KMS-11 (cell line): ENCODE results near the gene GPBP1.

ENCODE experiments used
- H2AFZ ChIP-seq: fragments of 200-600 bp; sonication (generic); 2 replicates; pipeline ENCODE4 v1.6.1; 2016; ENCODE audit warnings: antibody characterized with exemption, mixed run types, low read depth
- H3K27ac ChIP-seq: fragments of 200-600 bp; sonication (generic); 2 replicates; pipeline ENCODE4 v1.6.1; 2016; ENCODE audit warnings: mild to moderate bottlenecking, mixed run types
- H3K27me3 ChIP-seq: fragments of 200-600 bp; sonication (generic); 2 replicates; pipeline ENCODE4 v1.6.1; 2017; ENCODE audit warnings: mild to moderate bottlenecking, low read depth, mixed run types, moderate library complexity; ENCODE audit not compliant: insufficient read depth
- H3K36me3 ChIP-seq: fragments of 200-600 bp; sonication (generic); 2 replicates; pipeline ENCODE4 v1.6.1; 2017; ENCODE audit warnings: mild to moderate bottlenecking, mixed run types; ENCODE audit not compliant: insufficient read depth
- H3K4me1 ChIP-seq: fragments of 200-600 bp; sonication (generic); 2 replicates; pipeline ENCODE4 v1.6.1; 2016; ENCODE audit warnings: mild to moderate bottlenecking, low read depth, mixed run types; ENCODE audit not compliant: poor library complexity, severe bottlenecking
- H3K4me2 ChIP-seq: fragments of 200-600 bp; sonication (generic); 2 replicates; pipeline ENCODE4 v1.7.0; 2016; ENCODE audit warnings: mild to moderate bottlenecking, mixed run types
- H3K4me3 ChIP-seq: fragments of 200-600 bp; sonication (generic); IDR thresholded peaks from 2 replicates; pipeline ENCODE4 v1.6.1; 2017; ENCODE audit warnings: low read depth, low read length, mixed read lengths; ENCODE audit not compliant: insufficient read depth
- H3K79me2 ChIP-seq: fragments of 200-600 bp; sonication (generic); 2 replicates; pipeline ENCODE4 v1.6.1; 2016; ENCODE audit warnings: low read depth, mixed run types; ENCODE audit not compliant: insufficient read depth
- H3K9ac ChIP-seq: fragments of 200-600 bp; sonication (generic); 2 replicates; pipeline ENCODE4 v1.6.1; 2016; ENCODE audit warnings: mild to moderate bottlenecking, mixed run types
- H4K20me1 ChIP-seq: fragments of 200-600 bp; sonication (generic); 2 replicates; pipeline ENCODE4 v1.6.1; 2016; ENCODE audit warnings: mild to moderate bottlenecking, mixed run types; ENCODE audit not compliant: insufficient read depth
- CTCF ChIP-seq: fragments of 200-600 bp; sonication (generic); conservative IDR thresholded peaks from 2 replicates; pipeline ENCODE4 v1.6.1; 2017; ENCODE audit warnings: low read depth, mild to moderate bottlenecking, antibody characterized with exemption, low read length, moderate library complexity, mixed read lengths

Gene GPBP1

GRCh38 chr5:57152316-57152715, 21.5 kb upstream of the GPBP1 start:
- no peaks in the 10 kb centered on the region for H3K4me1 ChIP-seq
- H3K9ac ChIP-seq: no peak overlapping the region
- no peak overlapping the region for H3K4me3 ChIP-seq
- no peaks in the 10 kb centered on the region for H4K20me1 ChIP-seq
- no peak overlapping the region for H2AFZ ChIP-seq
- H3K79me2 ChIP-seq: no peaks in the 10 kb centered on the region
- H3K27me3 ChIP-seq: no peaks in the 10 kb centered on the region
- H3K4me2 ChIP-seq: no peak overlapping the region
- no peak overlapping the region for H3K27ac ChIP-seq
- H3K36me3 ChIP-seq: no peaks in the 10 kb centered on the region
- TF ChIP-seq CTCF: no peak

- no peak for TF ChIP-seq CTCF
Observed at GRCh38 chr5:57155033-57155432, 18.8 kb upstream of the GPBP1 start.

GRCh38 chr5:57157131-57157530, 16.7 kb upstream of the GPBP1 start:
- Histone ChIP-seq H2AFZ (no peak overlapping the region), H3K4me3 (no peak overlapping the region), H3K4me1 (no peaks in the 10 kb centered on the region), H3K79me2 (no peaks in the 10 kb centered on the region), H4K20me1 (no peaks in the 10 kb centered on the region), H3K4me2 (no peak overlapping the region), H3K27ac (no peak overlapping the region), H3K27me3 (no peaks in the 10 kb centered on the region), H3K36me3 (no peaks in the 10 kb centered on the region), H3K9ac (no peak overlapping the region)
- no peak for TF ChIP-seq CTCF

More at GRCh38 chr5:57155033-57155432, 18.8 kb upstream of the GPBP1 start:
- Histone ChIP-seq H3K4me2 (no peak overlapping the region), H3K27me3 (no peaks in the 10 kb centered on the region), H2AFZ (no peak overlapping the region), H3K27ac (no peak overlapping the region), H3K4me1 (no peaks in the 10 kb centered on the region), H4K20me1 (no peaks in the 10 kb centered on the region), H3K4me3 (no peak overlapping the region), H3K36me3 (no peaks in the 10 kb centered on the region), H3K79me2 (no peaks in the 10 kb centered on the region), H3K9ac (no peak overlapping the region)

GRCh38 chr5:57157666-57158065, 16.2 kb upstream of the GPBP1 start:
- H3K27ac ChIP-seq: no peak overlapping the region
- H3K4me3 ChIP-seq: no peak overlapping the region
- H4K20me1 ChIP-seq: no peaks in the 10 kb centered on the region
- TF ChIP-seq CTCF: no peak
- no peaks in the 10 kb centered on the region for H3K79me2 ChIP-seq
- no peak overlapping the region for H3K4me2 ChIP-seq
- no peak overlapping the region for H3K9ac ChIP-seq
- no peaks in the 10 kb centered on the region for H3K27me3 ChIP-seq
- H3K4me1 ChIP-seq: no peaks in the 10 kb centered on the region
- no peaks in the 10 kb centered on the region for H3K36me3 ChIP-seq
- no peak overlapping the region for H2AFZ ChIP-seq
